Prostate gland (tissue), 2 donors: ENCODE results near the gene FAM222A. TPM values are rescaled to one million over a fixed set of nuclear protein-coding genes. Genes with fewer than 3 reads are reported as not detected.

ENCODE experiments used
- DNase-seq: peaks from one replicate; pipeline ENCODE4 v3.0.0-alpha.2; 2019; ENCODE audit warnings: low spot score
- H3K27ac ChIP-seq, 2 donors: fragments of 200-600 bp; sonication (generic); 2 replicates each; pipeline ENCODE4 v1.5.1; 2017 to 2019
- H3K27me3 ChIP-seq: fragments of 200-600 bp; sonication (generic); replicated peaks from 2 replicates; pipeline ENCODE4 v1.5.1; 2019; ENCODE audit not compliant: insufficient read depth
- H3K36me3 ChIP-seq, 2 donors: fragments of 200-600 bp; sonication (generic); 1 replicate in 1 of 2; 2 replicates in 1 of 2; pipeline versions ENCODE4 v1.5.1 to v1.8.1; 2017 to 2019
- H3K4me1 ChIP-seq: fragments of 200-600 bp; sonication (generic); replicated peaks from 2 replicates; pipeline ENCODE4 v1.5.1; 2019
- H3K4me3 ChIP-seq, 2 donors: fragments of 200-600 bp; sonication (generic); 2 replicates each; pipeline ENCODE4 v1.5.1; 2017 to 2019
- H3K9me3 ChIP-seq: fragments of 200-600 bp; sonication (generic); 2 replicates; pipeline ENCODE4 v1.5.1; 2017
- POLR2A ChIP-seq: fragments of 450-650 bp; IDR thresholded peaks from one replicate; pipeline ENCODE4 v1.6.1; 2016; ENCODE audit warnings: antibody characterized with exemption, mild to moderate bottlenecking
- POLR2AphosphoS5 ChIP-seq: sonication (generic); formaldehyde crosslinking; IDR thresholded peaks from one replicate; pipeline ENCODE4 v1.6.1; 2017; ENCODE audit warnings: antibody characterized with exemption
- WGBS: methylation state at CpG from one replicate; pipeline ENCODE4 v1.1.5; 2018; 5-methylcytosine and 5-hydroxymethylcytosine counted together
- intact Hi-C: fragments of 100-400 bp; cut with DNase I; formaldehyde crosslinking; loops from one replicate; pipeline ENCODE4 v1.14.2; 2022
- total RNA-seq, 2 donors: library from RNA; depleted of rRNA; stranded (reverse); fragments of >200 nt; gene quantifications; one replicate each; pipeline ENCODE4 v1.1.0, GENCODE V29; 2016
- TF ChIP-seq, protein P1 (sequence below), 4 experiments: fragments of 200-600 bp in 2 of 4; fragments of 450-650 bp in 2 of 4; sonication (generic) in 2 of 4; IDR thresholded peaks; 1 replicate in 3 of 4; 2 replicates in 1 of 4; pipeline ENCODE4 v1.5.1; 2016 to 2019; ENCODE audit warnings: antibody characterized with exemption in 4 of 4, mild to moderate bottlenecking in 2 of 4, moderate library complexity in 2 of 4

The FAM222A gene
- total RNA-seq, 2 donors from 2014 or later, result 2.0 to 52.3 TPM

DNA sequence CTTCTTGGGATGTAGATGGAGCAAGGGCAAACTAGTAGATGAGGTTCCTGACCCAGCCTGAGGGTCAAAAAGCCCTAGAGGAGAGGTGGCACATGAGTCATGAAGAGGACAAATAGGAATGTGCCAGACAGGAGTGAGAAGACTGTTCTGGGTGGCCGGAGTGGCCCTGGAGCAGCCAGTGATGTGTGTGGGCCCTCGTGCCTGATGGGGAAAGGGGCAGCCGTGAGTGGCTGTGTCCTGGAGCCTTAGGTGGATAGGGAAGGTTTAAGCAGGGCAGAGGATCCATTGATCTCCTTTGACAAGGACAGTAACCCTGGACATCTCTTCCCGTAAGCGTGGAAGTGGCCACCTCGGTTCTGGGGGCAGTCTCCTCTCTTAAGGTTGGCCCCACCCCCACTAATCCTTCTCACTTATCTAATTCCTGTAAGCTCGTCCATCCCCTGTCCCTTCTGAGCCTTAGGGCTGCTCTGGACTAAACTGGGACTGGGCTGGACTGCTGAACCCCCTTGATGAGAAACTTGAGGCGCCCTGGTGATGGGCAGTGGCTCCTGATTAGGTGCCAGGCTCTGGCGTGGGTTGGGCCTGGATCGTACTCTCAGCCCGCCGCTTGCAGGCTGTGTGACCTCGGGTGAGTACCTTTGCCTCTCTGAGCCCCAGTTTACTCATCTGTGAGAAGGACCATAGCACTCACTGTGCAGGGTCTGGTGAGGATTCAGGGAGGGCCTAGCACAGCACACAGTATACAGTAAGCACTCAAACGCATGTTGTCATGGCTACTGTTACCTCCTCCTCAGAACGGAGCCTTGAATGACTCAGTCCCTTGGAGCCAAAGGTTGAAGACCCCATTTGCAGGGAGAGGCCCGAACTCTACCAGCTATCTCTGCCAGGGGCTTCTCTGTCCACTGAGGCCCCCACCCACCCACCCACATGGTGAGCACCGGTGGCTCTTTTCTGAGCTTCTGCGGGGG is 4.0 kb downstream of the FAM222A start:
- H3K9me3 ChIP-seq, result no peaks in the 10 kb centered on the region
- WGBS, result 79% methylated on average over 18 of the region's 18 CpGs
- H3K4me1 ChIP-seq, result peaks cover 10% of the 10 kb centered on the region
- H3K27ac ChIP-seq, result no peak overlapping the region
- no peak for DNase-seq
- no peaks in the 10 kb centered on the region for H3K36me3 ChIP-seq
- intact Hi-C loops, result loop anchor here (5.0 to 10.0 kb wide), 2 partner anchors 60 to 123 kb away; no protein-coding TSS in a partner anchor
- TF ChIP-seq, protein P1, sequence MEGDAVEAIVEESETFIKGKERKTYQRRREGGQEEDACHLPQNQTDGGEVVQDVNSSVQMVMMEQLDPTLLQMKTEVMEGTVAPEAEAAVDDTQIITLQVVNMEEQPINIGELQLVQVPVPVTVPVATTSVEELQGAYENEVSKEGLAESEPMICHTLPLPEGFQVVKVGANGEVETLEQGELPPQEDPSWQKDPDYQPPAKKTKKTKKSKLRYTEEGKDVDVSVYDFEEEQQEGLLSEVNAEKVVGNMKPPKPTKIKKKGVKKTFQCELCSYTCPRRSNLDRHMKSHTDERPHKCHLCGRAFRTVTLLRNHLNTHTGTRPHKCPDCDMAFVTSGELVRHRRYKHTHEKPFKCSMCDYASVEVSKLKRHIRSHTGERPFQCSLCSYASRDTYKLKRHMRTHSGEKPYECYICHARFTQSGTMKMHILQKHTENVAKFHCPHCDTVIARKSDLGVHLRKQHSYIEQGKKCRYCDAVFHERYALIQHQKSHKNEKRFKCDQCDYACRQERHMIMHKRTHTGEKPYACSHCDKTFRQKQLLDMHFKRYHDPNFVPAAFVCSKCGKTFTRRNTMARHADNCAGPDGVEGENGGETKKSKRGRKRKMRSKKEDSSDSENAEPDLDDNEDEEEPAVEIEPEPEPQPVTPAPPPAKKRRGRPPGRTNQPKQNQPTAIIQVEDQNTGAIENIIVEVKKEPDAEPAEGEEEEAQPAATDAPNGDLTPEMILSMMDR (IDR thresholded peaks at IDR 0.05), result no peak
- TF ChIP-seq POLR2A (no peak), POLR2AphosphoS5 (no peak)
- H3K27me3 ChIP-seq, result no peaks in the 10 kb centered on the region
- H3K4me3 ChIP-seq, result no peak overlapping the region

DNA sequence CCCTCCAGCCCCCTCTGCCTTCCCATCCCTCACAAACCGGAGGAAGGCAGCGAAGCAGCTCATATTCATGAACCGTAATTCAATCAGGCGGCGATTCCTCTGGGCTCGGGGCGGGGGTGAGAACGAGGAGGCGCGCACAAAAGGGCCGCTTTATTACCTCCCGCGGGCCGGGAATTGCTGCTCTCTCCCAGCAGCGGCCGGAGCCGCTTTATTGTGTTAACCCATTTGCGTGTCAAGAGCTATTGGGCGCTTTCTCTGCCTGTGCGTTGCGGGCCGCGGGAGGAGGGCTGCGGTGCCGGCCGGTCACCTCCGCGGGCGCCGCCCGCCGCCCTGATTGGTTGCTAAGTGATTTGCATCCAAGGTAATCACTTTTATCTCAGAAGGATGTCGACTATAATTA is 4.8 kb downstream of the FAM222A start:
- no peak for DNase-seq

DNA sequence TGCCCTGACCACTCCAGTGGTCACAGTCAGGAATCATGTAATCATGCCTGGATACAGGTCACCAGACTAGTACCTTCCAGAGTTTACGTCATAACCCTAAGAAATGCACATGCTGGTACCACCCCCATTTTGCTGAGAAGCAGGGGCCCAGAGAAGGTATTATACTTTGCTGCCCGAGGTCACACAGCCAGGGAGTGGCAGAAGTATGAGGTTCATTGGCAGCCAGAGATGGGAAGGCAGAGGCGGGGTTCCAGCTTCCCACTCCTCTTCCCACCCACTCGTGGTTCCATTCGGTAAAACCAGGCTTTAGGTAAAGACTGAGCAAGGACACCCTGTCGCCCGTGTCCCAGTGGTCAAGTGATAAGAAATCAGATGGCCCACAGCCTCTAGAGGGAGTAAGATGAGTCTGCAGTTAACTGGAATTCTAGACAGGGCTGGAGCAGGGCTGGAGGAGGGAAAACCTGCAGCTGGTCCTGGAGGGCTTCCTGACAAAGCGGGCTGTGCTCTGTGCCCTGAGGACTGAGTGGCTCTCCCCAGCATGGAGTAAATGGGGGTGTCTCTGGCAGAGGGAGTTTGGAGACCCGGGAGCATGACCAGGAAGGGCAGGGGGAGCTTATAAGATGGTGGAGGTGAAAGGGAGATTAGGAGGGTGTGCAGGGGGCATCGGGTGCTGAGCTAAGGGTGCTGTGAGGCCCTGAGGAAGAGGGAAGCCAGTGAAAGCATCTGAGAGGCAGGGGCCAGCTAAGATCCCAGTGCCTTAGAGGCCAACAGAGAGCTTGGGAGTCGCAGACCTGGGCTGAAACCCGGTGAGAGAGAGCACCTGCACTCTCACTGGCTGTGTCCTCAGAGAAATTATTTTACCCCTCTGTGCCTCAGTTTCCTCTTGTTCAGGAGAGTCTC is 5.7 kb downstream of the FAM222A start:
- no peaks in the 10 kb centered on the region for H3K9me3 ChIP-seq
- H3K4me1 ChIP-seq, result peaks cover 10% of the 10 kb centered on the region
- intact Hi-C loops, result loop anchor here (5.0 to 10.0 kb wide), 2 partner anchors 58 to 125 kb away; no protein-coding TSS in a partner anchor
- no peak overlapping the region for H3K4me3 ChIP-seq
- 82% methylated on average over 12 of the region's 12 CpGs for WGBS
- TF ChIP-seq POLR2AphosphoS5 (no peak), POLR2A (no peak)
- TF ChIP-seq, protein P1 (IDR thresholded peaks at IDR 0.05), result no peak
- no peaks in the 10 kb centered on the region for H3K27me3 ChIP-seq
- H3K27ac ChIP-seq, result no peak overlapping the region
- no peaks in the 10 kb centered on the region for H3K36me3 ChIP-seq
- DNase-seq, result no peak

More for the DNA sequence above, 4.8 kb downstream of the FAM222A start:
- WGBS, result 27% methylated on average over 26 of the region's 33 CpGs
- peaks cover 10% of the 10 kb centered on the region for H3K4me1 ChIP-seq
- intact Hi-C loops, result loop anchor here (5.0 to 10.0 kb wide), 2 partner anchors 59 to 124 kb away; no protein-coding TSS in a partner anchor
- H3K9me3 ChIP-seq, result no peaks in the 10 kb centered on the region
- H3K27ac ChIP-seq, result no peak overlapping the region
- TF ChIP-seq, protein P1 (IDR thresholded peaks at IDR 0.05), result no peak
- TF ChIP-seq POLR2AphosphoS5, result no peak
- no peak for TF ChIP-seq POLR2A
- H3K4me3 ChIP-seq, result no peak overlapping the region
- H3K36me3 ChIP-seq, result no peaks in the 10 kb centered on the region
- H3K27me3 ChIP-seq, result no peaks in the 10 kb centered on the region

DNA sequence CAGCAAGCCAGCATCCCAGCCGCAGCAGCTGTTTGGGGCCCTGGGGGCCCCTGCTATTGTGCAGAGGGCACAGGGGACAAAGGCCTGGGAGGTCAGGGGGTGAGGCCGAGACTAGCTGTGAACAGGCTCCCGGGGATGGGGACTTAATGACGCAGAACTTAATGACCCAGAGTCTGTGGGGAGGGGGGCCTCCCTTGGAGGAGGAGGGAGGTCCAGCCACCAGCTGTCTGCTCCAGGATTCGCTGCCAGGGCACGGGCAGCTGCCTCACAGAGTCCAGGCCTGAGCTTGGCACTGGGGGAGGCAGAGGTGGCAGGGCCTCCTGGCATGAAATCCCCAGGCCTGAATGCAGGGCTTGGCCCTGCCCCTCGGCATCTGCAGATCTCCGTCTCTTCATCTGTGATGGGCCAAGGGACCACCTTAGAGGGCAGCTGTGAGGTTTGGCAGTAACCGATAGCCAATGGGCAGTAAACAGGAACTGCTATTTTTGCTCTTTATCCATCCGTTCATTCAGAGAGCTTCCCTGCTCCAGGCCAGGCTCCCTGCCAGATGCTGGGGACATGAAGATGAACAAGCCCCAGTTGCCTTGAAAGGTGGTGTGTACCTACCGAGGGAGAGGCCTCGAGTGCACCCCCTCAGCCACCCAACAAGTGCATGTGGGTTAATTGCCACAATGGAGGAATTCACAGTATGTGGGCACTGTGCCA is 6.7 kb downstream of the FAM222A start:
- DNase-seq, result no peak
- WGBS, result 63% methylated on average over 12 of the region's 12 CpGs
- intact Hi-C loops, result no loop called here
- TF ChIP-seq POLR2A, result no peak
- TF ChIP-seq POLR2AphosphoS5, result no peak
- TF ChIP-seq, protein P1 (IDR thresholded peaks at IDR 0.05), result no peak
- Histone ChIP-seq H3K4me3 (no peak overlapping the region), H3K4me1 (peaks cover 5% of the 10 kb centered on the region), H3K27ac (no peak overlapping the region), H3K27me3 (no peaks in the 10 kb centered on the region), H3K9me3 (no peaks in the 10 kb centered on the region), H3K36me3 (no peaks in the 10 kb centered on the region)
